ENCODE data around the gene A1BG. TPM values are rescaled to one million over a fixed set of nuclear protein-coding genes. Genes with fewer than 3 reads are reported as not detected.

A1BG gene
- total RNA-seq, 4 donors from 2014 or later: 86.1 to 165 (median 97.6) TPM

DNA sequence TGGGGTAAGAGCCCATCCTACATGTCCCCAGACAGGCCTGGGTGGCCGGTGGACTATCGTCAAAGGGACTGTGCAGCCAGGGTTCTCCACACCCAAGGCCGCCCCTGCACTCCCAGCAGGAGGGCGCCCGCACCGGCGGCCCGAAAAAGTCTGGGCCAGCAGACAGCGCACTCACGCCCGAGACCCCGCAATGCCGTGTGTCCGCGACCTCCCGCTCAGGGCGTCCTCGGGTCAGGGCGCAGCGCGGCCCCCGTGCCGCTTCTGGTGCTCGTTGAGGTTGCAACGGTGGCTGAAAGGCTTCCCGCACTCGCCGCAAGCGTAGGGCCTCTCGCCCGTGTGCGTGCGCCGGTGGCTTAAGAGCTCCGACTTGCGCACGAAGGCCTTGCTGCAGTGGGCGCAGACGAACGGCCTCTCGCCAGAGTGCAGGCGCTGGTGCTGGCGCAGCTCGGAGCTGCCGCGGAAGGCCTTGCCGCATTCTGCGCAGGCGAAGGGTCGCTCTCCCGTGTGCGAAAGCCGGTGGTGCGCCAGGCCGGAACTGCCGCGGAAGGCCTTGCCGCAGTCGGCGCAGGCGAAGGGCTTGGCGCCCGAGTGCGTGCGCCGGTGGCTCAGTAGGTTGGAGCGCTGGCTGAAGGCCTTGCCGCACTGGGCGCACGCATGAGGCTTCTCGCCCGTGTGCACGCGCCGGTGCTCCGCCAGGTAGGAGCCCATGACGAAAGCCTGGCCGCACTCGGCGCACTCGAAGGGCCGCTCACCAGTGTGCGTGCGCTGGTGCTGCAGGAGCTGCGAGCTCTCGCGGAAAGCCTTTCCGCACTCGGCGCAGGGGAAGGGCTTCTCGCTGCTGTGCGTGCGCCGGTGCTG is 2.8 kb upstream of the A1BG start:
- Histone ChIP-seq H3K27me3 (peaks cover 0 to 18% of the 10 kb centered on the region in 2 donors), H3K27ac (no peak overlapping the region), H3K9me3 (peaks cover 0 to 5% (median 0%) of the 10 kb centered on the region in 4 donors), H3K4me3 (peak overlapping the region in 3 of 4 donors; percentile 16 to 41 (median 28)), H3K36me3 (peaks cover 0 to 52% (median 0%) of the 10 kb centered on the region in 3 donors), H3K4me1 (peaks cover 0 to 19% (median 9%) of the 10 kb centered on the region in 4 donors)
- no peak for TF ChIP-seq POLR2A (IDR thresholded peaks at IDR 0.05)
- no peak for TF ChIP-seq EP300 (IDR thresholded peaks at IDR 0.05)
- TF ChIP-seq, protein P1, sequence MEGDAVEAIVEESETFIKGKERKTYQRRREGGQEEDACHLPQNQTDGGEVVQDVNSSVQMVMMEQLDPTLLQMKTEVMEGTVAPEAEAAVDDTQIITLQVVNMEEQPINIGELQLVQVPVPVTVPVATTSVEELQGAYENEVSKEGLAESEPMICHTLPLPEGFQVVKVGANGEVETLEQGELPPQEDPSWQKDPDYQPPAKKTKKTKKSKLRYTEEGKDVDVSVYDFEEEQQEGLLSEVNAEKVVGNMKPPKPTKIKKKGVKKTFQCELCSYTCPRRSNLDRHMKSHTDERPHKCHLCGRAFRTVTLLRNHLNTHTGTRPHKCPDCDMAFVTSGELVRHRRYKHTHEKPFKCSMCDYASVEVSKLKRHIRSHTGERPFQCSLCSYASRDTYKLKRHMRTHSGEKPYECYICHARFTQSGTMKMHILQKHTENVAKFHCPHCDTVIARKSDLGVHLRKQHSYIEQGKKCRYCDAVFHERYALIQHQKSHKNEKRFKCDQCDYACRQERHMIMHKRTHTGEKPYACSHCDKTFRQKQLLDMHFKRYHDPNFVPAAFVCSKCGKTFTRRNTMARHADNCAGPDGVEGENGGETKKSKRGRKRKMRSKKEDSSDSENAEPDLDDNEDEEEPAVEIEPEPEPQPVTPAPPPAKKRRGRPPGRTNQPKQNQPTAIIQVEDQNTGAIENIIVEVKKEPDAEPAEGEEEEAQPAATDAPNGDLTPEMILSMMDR (IDR thresholded peaks at IDR 0.05): no peak
- 22 to 30% methylated on average over 34 to 75 of the region's 94 CpGs for WGBS, 2 donors
- no peak for DNase-seq (ENCODE audit: low spot score in 2 of 2)

DNA sequence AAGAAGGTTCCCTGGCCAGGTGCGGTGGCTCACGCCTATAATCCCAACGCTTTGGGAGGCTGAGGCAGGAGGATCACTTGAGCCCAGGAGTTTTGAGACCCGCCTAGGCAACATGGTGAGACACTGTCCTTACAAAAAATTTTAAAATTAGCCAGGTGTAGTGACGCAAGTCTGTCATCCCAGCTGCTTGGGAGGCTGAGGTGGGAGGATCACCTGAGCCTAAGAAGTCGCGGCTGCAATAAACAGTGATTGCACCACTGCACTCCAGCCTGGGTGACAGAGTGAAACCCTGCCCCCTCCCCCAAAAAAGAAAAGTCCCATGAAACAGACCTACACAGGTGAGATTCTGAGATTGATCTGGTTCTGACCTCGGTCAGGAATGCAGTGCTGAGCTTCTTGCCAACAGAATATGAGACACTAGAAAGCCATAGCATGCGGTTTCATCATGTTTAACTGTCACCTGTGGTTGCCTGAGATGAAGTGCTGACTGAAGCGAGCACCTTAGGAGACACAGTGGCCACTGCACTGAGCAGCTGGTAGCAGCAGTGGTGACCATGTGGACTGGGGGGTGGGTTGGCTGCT is 2.0 kb upstream of the A1BG start:
- H3K4me1 ChIP-seq: peaks cover 0 to 27% (median 11%) of the 10 kb centered on the region in 4 donors
- peaks cover 0 to 5% (median 0%) of the 10 kb centered on the region in 4 donors for H3K9me3 ChIP-seq
- H3K27me3 ChIP-seq: peaks cover 0 to 18% of the 10 kb centered on the region in 2 donors
- TF ChIP-seq, protein P1 (IDR thresholded peaks at IDR 0.05): no peak
- no peak for TF ChIP-seq EP300 (IDR thresholded peaks at IDR 0.05)
- TF ChIP-seq POLR2A (IDR thresholded peaks at IDR 0.05): no peak
- H3K4me3 ChIP-seq: no peak overlapping the region
- no peak for DNase-seq (ENCODE audit: low spot score in 2 of 2)
- 93 to 94% methylated on average over 10 of the region's 10 CpGs for WGBS, 2 donors
- H3K36me3 ChIP-seq: peaks cover 0 to 60% (median 0%) of the 10 kb centered on the region in 3 donors
- no peak overlapping the region for H3K27ac ChIP-seq

DNA sequence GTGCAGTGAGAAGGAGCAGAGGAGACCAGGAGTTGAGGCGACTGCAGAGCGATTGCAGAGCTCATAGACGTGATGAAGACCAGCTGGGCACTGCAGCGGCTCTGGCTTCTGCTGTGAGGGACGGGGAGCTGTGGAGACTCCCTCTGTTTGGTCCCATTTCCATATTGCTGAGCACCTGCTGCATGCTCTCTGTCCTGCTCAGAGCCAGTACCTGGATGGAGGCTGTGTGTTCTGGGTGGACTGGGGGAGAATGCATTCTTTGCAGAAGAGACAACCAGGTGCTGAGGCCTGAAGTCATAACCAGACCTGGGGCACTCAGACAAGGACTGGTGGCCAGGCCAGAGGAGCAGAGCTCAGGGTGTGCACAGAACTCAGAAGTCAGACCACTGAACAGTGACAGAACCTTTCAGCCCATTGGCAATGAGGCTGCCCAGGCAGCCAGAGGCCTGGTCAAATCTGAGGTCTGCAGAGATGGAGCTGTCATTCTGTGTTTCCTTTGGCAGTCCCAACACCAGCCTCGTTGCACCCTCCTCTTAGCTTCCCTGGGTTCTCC is 1.3 kb upstream of the A1BG start:
- no peak overlapping the region for H3K27ac ChIP-seq
- DNase-seq (ENCODE audit: low spot score in 2 of 2): no peak
- 78 to 80% methylated on average over 6 of the region's 6 CpGs for WGBS, 2 donors
- peaks cover 0 to 5% (median 0%) of the 10 kb centered on the region in 4 donors for H3K9me3 ChIP-seq
- H3K27me3 ChIP-seq: peaks cover 0 to 22% of the 10 kb centered on the region in 2 donors
- H3K4me3 ChIP-seq: no peak overlapping the region
- H3K36me3 ChIP-seq: peaks cover 0 to 63% (median 0%) of the 10 kb centered on the region in 3 donors
- peaks cover 0 to 34% (median 15%) of the 10 kb centered on the region in 4 donors for H3K4me1 ChIP-seq
- TF ChIP-seq, protein P1 (IDR thresholded peaks at IDR 0.05): no peak

DNA sequence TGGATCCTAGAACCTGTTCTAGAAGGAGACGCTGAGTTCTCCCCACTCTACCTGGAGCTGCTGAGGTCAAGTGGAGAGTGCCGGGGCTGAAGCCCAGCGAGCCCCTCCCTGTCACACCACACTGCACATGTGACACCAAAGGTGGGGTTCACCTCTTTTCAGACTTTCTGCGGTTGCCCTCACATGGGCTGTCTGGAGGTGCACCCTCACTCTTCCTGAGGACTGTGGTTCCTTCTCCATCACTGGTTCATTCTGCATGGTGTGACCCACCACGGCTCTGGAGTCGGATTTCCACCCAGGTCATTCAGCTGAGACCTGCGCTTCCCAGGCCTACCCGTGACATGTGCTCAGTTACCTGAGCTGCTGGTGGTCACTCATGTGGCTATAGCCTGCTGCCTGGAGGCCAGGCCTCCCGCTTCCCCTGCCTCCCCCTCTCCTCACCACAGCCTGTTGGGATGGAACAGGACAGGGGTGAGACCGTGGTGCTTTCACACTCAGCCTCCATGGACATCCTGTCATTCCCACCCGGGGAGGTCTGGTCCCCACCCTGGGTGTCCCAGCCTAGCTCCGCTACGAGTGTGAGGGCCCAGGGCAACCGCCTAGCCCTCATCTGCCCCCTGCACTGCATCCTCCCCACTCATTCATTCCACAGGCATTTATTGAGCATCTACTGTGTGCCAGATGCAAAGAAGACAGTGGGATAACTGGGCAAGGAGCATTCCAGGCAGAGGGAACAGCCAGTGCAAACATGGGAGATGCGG is 605 bp upstream of the A1BG start:
- Histone ChIP-seq H3K4me1 (peaks cover 0 to 39% (median 15%) of the 10 kb centered on the region in 4 donors), H3K4me3 (no peak overlapping the region), H3K36me3 (peaks cover 0 to 60% (median 0%) of the 10 kb centered on the region in 3 donors), H3K27ac (no peak overlapping the region), H3K27me3 (peaks cover 0 to 22% of the 10 kb centered on the region in 2 donors), H3K9me3 (peaks cover 0 to 5% (median 0%) of the 10 kb centered on the region in 4 donors)
- no peak for DNase-seq (ENCODE audit: low spot score in 2 of 2)
- WGBS, 2 donors: 84 to 88% methylated on average over 14 to 15 of the region's 15 CpGs
- TF ChIP-seq POLR2A (IDR thresholded peaks at IDR 0.05) (no peak), EP300 (IDR thresholded peaks at IDR 0.05) (no peak)
- TF ChIP-seq, protein P1 (IDR thresholded peaks at IDR 0.05): no peak

Measured in tibial nerve (tissue), 4 donors.